ENCODE results near the gene DCUN1D2.
"Not testable (repeated sequence)": the region's sequence is repeated elsewhere in the genome, so short reads cannot be mapped to it uniquely, and the experiment has no call there.

- TF ChIP-seq CTCF, POLR2A (IDR thresholded peaks at IDR 0.05): not testable (repeated sequence)
Observed at GRCh38 chr13:113470635-113471163, 19.8 kb downstream of the DCUN1D2 start.

All from testis (tissue), 2 donors.